Activated T-cell treated with anti-CD3 and anti-CD28 coated beads for 24 hours (primary cell): ENCODE measurements around the gene SORBS2.
"Not testable (repeated sequence)": the region's sequence is repeated elsewhere in the genome, so short reads cannot be mapped to it uniquely, and the experiment has no call there.

Source experiments
- DNase-seq: peaks from one replicate; pipeline ENCODE4 v3.0.0-alpha.2; 2020; ENCODE audit warnings: low read depth

Gene SORBS2

GRCh38 chr4:185587030-185587426 is 225.0 kb downstream of the SORBS2 start:
- no peak for DNase-seq

DNA sequence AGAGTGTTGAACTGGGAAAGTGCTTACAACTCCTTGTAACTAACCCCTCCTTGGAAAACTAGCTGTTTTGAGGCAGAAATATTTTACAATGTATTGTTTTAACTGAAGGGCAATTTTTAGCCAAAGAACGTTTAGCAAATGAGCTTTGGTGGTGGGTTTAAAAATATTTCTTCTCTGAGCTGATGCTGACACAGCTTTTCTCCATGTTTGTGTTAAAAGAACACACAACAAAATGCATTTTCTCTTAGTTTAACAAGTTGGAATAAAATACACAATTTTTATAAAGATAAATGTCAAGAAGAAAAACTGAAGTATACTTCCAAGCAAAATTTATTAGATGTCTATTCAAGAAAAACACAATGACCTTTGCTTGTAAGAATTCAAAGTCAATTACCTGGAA is 226.8 kb downstream of the SORBS2 start:
- no peak for DNase-seq

DNA sequence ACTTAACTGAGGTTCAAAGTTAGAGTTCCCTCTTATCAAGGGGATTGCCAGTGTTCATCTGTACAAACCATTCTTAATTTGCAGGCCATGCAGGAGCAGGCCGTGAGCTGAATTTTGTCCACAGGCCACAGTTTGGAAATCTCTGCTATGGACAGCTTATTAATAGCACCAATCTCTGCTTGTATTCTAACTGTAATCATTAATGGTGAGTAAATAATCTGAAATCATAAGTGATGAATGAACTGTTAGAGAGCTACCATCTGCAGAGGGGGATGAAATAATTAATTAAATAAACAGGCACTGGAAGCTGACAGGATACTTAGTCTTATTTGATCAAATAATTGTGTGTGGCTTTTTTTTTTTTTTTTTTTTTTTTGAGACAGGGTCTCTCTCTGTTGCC is 228.2 kb downstream of the SORBS2 start:
- no peak for DNase-seq

DNA sequence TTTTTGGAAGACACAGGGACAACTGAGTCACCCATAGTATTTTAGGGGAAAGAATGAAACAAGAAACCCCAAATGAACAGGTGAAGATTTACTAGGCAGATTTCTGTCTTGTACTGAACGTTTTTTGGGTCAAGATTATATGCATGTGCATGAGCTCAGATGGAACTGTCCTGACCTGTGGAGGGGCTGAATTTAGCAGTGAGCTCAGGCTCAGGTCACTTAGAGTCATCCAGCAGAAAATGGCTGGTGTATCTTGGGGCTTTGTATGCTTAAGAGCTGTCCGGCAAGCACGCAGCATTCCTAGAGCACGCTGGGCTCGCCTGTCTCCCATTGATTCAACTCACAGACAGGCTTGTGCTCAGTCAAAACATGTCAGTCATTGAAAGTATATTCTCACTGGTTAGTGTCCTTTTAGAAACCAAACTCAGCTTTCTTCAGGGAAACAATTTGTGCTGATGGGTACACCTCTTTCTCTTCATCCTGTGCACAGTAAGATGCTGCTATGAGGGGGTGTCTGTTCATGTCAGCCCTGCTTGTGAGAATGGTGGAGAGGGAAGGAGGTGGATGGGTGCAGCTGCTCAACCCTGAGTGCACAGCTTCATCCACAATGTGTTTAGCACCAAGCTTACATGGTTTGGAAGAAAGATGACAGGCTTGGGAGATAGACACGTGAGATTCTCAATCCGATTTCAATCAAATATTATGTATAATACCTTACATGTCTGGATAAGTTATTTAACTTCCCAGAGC is 229.2 kb downstream of the SORBS2 start:
- no peak for DNase-seq

- no peak for DNase-seq
Observed at GRCh38 chr4:185580699-185581098, 231.3 kb downstream of the SORBS2 start.

DNA sequence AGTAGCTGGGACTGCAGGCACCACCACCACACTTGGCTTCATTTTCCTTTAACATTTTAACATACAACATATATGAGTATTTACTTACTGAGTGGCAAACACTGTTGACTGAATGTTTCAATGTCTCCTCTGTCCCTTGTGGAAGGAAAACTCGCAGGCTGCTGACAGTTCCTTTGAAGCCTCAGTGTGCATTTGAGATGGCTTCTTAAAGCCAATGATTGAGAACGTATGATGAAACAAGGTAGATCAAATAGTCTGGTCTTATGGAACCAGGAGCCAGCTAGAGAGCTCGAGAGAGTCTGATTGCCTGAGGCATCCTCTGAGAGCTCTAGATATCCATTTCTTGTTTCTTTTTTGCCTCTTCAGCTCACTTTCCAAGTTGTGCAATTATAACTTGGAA is 233.7 kb downstream of the SORBS2 start:
- no peak for DNase-seq

DNA sequence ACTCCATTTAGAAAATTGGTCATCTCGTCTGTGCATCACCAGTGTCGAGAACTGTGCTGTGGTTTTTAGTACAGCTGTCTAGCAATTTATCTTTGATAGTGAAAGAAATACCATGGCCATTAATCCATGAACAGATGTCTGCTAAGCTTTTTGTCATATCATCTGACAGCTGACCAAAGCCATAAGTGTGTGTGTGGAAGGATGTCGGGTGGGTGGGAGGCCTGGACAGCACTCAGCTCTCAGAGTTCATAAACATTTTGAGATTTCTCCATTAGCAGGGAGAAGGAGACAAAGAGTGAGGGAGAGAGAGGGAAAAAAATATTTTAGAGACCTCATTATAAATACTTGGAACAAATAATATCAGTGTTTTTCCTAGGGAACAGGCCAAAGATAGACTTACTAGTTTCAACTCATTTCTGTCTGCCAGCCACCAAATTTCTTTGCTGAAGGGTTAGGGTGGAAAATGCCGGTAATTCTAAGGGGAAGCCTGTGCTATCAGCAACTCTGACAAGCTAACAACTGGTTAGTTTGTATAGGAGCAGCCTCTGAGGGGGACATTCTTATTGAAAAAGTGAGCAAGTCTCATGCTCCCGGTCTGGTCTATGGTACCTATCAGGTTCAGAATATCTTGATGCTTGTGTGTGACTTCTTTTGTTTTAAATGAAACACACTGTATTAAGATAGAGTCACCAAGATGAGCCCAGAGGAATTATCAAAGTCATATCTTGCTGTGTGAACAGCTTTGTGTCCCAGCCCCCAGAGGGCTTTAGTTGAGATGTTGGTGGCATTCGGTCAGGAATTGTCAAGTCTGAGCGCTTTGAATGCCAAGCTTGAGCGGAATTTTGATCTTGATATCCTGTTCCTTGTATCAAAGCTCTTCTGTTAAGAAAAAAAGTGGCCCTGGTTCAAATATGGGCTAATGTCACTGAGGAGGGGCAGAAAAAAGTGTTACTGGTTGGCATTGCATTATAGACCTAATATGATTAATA is 234.7 kb downstream of the SORBS2 start:
- no peak for DNase-seq

DNA sequence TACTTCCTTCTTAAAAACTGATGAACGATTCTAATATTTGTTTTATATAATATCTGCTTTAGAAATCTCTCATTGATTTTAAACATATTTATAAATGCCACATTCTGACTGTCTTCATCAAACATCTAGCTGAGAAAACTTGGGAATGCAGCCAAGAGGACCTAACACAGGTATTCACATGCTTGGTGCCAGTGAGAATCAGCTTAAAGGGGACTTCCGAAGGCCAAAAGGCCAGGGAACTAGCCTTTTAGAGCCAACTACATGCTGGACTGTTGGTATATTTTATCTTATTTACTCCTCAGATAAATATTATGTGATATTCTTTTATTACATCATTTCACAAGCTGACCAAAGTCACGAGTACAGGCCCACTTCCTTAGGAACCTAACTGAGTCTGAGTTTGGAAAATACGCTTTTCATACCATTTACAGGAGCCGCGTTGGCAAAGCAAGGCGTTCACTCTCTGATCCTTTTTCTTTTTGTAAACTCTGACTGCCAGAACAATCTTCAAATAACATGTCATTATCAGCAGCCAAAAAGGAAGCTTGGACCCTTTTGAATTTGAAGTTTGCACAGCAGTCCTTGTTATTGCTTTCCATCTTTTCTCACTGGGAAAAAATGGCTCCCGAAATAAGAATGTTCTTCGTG is 235.6 kb downstream of the SORBS2 start:
- no peak for DNase-seq

DNA sequence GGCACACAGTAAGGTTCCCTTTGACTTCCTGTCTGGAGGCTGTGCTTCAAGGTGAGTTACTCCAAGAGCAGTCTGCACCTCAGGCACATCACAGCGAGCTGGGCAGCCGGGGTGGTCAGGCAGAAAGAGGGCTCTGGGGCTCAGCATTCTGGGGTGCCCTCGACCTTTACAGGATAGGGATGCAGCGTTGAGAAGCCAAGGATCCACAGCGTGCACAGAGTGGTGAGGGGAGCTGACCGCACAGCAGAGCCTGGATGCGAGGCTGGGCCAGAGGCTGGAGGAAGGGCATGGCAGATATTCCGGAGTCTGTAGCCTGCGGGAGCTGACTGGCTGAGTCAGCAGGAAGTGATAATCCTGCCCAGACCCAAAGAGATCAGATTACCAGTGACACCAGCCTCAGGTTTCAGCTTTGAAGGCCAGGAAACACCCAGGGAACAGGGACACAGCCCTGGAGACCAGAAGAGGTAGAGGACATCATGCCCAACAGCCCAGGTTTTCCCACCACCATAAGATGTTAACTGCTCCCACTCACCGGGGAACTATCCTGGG is 238.3 kb downstream of the SORBS2 start:
- no peak for DNase-seq

DNA sequence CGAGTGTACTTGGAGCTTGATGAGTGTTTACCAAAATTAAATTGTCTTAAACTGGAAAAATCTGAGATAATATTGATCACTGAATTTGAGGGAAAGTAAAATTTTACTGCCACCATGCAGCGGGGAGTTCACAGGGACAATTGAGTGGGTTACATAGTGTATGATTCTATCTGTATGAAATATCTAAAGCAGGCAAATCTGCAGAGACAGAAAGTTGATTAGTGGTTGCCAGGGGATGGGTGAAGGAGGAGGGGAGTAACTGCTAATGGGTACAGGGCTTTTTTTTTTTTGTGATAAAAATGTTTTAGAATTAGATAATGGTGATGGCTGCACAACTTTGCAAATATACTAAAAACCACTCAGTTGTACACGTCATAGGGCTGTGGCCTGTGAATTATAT is 241.3 kb downstream of the SORBS2 start:
- DNase-seq: no peak

DNA sequence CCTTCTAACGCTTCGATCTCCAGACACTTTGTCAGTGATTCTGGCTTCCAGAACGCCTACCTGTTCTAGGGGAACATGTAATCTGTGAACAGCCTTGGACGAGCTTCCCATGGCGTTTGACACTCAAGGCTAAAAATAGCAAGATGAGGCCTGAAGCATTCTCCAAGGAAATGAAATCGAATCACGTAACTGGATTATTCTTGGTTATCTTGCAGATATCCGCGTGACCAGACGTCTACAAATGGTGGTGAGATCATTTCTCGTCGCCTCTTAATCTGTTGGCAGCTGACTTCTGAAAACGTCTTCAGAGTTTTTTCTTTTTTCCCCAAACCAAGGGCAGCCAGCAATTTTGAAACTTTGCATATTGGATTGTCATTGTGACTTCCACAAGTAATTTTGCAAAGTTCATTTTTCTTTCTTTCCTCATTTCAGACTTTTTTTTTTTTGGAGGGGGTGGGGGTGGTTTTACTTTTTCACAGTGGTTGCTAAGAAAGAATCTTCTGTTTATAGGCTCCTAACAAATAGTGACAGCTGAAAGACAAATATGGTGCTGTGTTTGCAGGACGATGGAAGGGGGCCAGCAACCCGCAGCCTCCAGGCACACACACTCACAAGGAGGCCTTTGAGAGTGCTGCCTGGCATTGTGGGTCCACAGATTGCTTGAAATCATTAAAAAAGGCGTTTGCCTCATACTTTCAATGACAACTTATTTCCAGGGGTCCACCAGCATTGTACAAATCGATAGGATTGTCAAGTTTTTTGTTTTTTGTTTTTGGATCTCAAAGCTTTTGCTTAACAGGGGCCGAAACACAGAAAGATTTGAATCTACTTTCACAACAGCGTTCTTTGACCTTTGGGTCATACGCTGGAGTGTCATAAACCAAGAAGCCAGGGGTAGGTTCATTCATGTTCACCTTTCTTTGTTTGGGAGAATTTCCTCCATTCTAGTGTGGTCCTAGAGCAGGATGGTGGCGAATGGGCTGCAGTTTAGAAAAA is 244.3 kb downstream of the SORBS2 start:
- no peak for DNase-seq

- DNase-seq: no peak
Observed at GRCh38 chr4:185566972-185567371, 245.0 kb downstream of the SORBS2 start.

GRCh38 chr4:185566425-185566824 is 245.6 kb downstream of the SORBS2 start:
- DNase-seq: no peak

GRCh38 chr4:185565696-185566095 is 246.3 kb downstream of the SORBS2 start:
- no peak for DNase-seq

GRCh38 chr4:185564349-185564748 is 247.6 kb downstream of the SORBS2 start:
- no peak for DNase-seq

DNA sequence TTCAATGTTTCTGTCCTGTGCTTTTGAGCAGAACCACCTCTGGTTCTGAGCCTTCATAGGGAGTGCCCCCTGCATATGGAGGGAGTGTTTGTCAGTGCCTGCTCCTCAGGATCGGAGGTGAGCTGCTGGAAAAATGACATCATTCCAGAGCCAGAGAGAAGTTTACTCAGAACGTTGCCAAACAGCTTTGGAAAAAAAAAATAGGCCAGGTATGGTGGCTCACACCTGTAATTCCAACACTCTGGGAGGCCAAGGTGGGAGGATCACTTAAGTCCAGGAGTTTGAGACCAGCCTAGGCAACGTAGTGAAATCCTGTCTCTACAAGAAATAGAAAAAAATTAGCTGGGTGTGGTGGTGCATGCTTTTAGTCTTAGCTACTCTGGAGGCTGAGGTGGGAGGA is 249.5 kb downstream of the SORBS2 start:
- DNase-seq: no peak

GRCh38 chr4:185560316-185560715 is 251.7 kb downstream of the SORBS2 start:
- DNase-seq: no peak

- no peak for DNase-seq
Observed at GRCh38 chr4:185559915-185560281, 252.1 kb downstream of the SORBS2 start.

- not testable (repeated sequence) for DNase-seq
Observed at GRCh38 chr4:185559251-185559914, 252.6 kb downstream of the SORBS2 start.

DNA sequence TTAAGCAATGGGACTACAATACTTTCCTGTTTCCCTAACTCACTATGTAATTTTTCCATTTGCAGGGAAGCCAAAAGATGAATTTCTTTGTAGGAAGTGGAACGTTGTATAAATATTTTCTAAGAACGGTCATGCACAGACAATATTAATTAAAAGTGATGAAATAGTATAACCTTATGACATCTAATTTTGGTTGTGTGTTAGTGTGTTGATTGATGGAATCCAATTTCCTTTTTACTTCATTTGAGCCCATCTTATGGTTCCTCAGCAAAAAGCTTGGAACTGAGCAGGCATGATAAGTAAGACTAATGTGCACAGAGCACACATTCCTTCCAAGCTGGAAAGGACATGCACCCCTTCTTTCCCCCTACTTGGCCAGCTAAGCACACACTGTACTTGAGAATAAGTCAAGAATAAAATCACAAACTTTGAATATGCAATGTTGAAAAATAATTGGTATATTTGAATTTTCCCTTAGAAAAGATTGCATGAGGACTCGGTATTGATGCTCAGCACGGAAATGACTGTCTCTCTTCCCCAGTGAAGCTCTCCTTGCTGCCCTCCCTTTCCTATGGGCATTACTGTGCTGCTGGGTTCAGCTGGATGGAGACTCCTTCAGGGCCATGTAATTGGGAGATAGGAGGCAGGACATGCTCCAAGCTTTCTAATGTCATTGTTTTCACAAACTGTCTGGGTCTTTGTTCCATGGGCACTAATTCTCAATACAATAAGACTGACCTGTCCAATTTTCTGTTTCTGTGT is 257.4 kb downstream of the SORBS2 start:
- DNase-seq: no peak
